Smooth muscle cell (in vitro differentiated cells): ENCODE data around the gene CLIC2. TPM values are rescaled to one million over a fixed set of nuclear protein-coding genes. Genes with fewer than 3 reads are reported as not detected.
A peak's percentile ranks its signal among the peaks of the same experiment; 100 is the strongest.

Experiments used
- DNase-seq: peaks from one replicate; lab custom pipeline; 2025; ENCODE audit not compliant: unreplicated experiment; lab: John Stamatoyannopoulos, UW
- H2AFZ ChIP-seq: fragments of 200-600 bp; sonication (generic); 2 replicates; pipeline ENCODE4 v1.6.0; 2016; ENCODE audit warnings: antibody characterized with exemption, low read depth, mild to moderate bottlenecking
- H3F3A ChIP-seq: fragments of 200-600 bp; sonication (generic); 2 replicates; pipeline ENCODE4 v1.6.0; 2017; ENCODE audit warnings: antibody characterized with exemption, low read depth
- H3K27ac ChIP-seq: fragments of 200-600 bp; sonication (generic); 2 replicates; pipeline ENCODE4 v1.5.1; 2016; ENCODE audit warnings: low read depth, mild to moderate bottlenecking
- H3K27me3 ChIP-seq: fragments of 200-600 bp; sonication (generic); 2 replicates; pipeline ENCODE4 v1.6.1; 2016; ENCODE audit warnings: low read depth, mild to moderate bottlenecking
- H3K36me3 ChIP-seq: fragments of 200-600 bp; sonication (generic); 2 replicates; pipeline ENCODE4 v1.5.1; 2016; ENCODE audit warnings: low read depth
- H3K4me1 ChIP-seq: fragments of 200-600 bp; sonication (generic); 2 replicates; pipeline ENCODE4 v1.5.1; 2016; ENCODE audit warnings: low read depth
- H3K4me2 ChIP-seq: fragments of 200-600 bp; sonication (generic); 2 replicates; pipeline ENCODE4 v1.6.0; 2016; ENCODE audit warnings: mild to moderate bottlenecking
- H3K4me3 ChIP-seq: fragments of 200-600 bp; sonication (generic); 2 replicates; pipeline ENCODE4 v1.5.1; 2016; ENCODE audit warnings: mild to moderate bottlenecking
- H3K79me2 ChIP-seq: fragments of 200-600 bp; sonication (generic); 2 replicates; pipeline ENCODE4 v1.6.0; 2016; ENCODE audit warnings: low read depth, mild to moderate bottlenecking
- H3K9ac ChIP-seq: fragments of 200-600 bp; sonication (generic); 2 replicates; pipeline ENCODE4 v1.6.0; 2016; ENCODE audit warnings: low read depth
- H3K9me3 ChIP-seq: fragments of 200-600 bp; sonication (generic); replicated peaks from 2 replicates; pipeline ENCODE4 v1.5.1; 2016; ENCODE audit warnings: low read depth
- H4K20me1 ChIP-seq: fragments of 200-600 bp; sonication (generic); 2 replicates; pipeline ENCODE4 v1.6.0; 2016; ENCODE audit warnings: low read depth
- WGBS: methylation state at CpG from one replicate; pipeline ENCODE4 v1.1.7; 2016; ENCODE audit warnings: low lambda C conversion rate; 5-methylcytosine and 5-hydroxymethylcytosine counted together
- polyA plus RNA-seq: library from polyadenylated mRNA; unstranded; fragments of >200 nt; fragmentation: Nextera tagmentation; extraction: Ambion mirVana; gene quantifications from 2 replicates; pipeline ENCODE4 v1.2.1, GENCODE V29; 2016
- total RNA-seq: library from RNA; depleted of rRNA; stranded (reverse); fragments of >200 nt; gene quantifications from 2 replicates; pipeline ENCODE4 v1.2.3, GENCODE V29; 2014
- TF ChIP-seq, protein P1 (sequence below): fragments of 200-600 bp; sonication (generic); IDR thresholded peaks from 2 replicates; pipeline ENCODE4 v1.5.1; 2017; ENCODE audit warnings: borderline replicate concordance, mild to moderate bottlenecking, antibody characterized with exemption; ENCODE audit not compliant: insufficient read depth, poor library complexity, severe bottlenecking

CLIC2 gene
- total and polyA plus RNA-seq, 2 experiments from 2014 or later: 0.22 to 0.33 TPM

DNA sequence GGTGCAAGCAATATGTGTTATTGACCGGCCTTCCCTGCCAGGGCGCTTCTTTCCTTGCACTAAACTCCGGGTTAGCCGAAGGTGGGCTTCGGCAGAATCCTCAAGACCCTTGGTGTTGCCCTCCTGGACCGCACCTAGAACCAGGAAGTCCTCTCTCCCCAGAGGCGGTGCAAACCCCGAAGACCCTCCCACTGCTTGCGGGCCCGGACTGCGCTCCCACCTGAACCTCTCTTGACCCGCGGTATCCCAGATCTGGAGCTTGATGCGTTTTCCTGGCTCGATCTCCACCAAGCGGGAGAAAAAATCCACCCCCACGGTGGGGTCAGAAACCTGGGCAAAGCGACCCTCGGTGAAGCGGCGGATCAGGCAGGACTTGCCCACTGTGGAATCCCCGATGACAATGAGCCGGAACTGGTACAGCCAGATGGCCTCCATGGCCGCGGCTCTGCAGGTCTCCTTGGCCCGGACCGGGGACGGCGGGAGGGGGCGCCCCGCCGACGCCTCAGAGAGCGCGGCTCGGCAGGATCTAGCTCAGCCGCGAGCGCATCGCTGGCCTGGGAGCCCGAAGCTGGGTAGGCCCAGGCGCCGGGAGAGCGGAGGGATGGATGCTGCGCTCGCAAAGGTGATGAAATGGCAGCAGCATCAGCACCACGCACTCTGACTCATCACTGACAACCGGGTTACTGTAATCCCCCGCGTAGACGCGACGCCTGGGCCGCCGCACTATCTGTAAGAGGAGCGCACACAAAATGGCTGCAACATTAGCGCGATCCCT is 70.4 kb downstream of the CLIC2 start, which contains the start of gene RAB39B:
Gene RAB39B, minus strand, starts transcription at position 638 of the 775 bp plus-strand sequence. Its CDS starts 203 bp downstream, at position 435.
- Histone ChIP-seq H3F3A (no peaks in the 10 kb centered on the region), H3K4me3 (peak within 1 kb of the TSS; percentile 30), H3K4me2 (peak within 1 kb of the TSS; percentile 57), H4K20me1 (no peaks in the 10 kb centered on the region), H2AFZ (no peak within 1 kb of the TSS), H3K36me3 (no peaks in the 10 kb centered on the region), H3K9ac (no peak within 1 kb of the TSS), H3K9me3 (no peaks in the 10 kb centered on the region), H3K79me2 (no peaks in the 10 kb centered on the region), H3K4me1 (no peaks in the 10 kb centered on the region), H3K27ac (no peak within 1 kb of the TSS), H3K27me3 (no peaks in the 10 kb centered on the region)
- 40% methylated on average over 51 of the region's 58 CpGs for WGBS
- TF ChIP-seq, protein P1, sequence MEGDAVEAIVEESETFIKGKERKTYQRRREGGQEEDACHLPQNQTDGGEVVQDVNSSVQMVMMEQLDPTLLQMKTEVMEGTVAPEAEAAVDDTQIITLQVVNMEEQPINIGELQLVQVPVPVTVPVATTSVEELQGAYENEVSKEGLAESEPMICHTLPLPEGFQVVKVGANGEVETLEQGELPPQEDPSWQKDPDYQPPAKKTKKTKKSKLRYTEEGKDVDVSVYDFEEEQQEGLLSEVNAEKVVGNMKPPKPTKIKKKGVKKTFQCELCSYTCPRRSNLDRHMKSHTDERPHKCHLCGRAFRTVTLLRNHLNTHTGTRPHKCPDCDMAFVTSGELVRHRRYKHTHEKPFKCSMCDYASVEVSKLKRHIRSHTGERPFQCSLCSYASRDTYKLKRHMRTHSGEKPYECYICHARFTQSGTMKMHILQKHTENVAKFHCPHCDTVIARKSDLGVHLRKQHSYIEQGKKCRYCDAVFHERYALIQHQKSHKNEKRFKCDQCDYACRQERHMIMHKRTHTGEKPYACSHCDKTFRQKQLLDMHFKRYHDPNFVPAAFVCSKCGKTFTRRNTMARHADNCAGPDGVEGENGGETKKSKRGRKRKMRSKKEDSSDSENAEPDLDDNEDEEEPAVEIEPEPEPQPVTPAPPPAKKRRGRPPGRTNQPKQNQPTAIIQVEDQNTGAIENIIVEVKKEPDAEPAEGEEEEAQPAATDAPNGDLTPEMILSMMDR: no peak
- DNase-seq: no peak

DNA sequence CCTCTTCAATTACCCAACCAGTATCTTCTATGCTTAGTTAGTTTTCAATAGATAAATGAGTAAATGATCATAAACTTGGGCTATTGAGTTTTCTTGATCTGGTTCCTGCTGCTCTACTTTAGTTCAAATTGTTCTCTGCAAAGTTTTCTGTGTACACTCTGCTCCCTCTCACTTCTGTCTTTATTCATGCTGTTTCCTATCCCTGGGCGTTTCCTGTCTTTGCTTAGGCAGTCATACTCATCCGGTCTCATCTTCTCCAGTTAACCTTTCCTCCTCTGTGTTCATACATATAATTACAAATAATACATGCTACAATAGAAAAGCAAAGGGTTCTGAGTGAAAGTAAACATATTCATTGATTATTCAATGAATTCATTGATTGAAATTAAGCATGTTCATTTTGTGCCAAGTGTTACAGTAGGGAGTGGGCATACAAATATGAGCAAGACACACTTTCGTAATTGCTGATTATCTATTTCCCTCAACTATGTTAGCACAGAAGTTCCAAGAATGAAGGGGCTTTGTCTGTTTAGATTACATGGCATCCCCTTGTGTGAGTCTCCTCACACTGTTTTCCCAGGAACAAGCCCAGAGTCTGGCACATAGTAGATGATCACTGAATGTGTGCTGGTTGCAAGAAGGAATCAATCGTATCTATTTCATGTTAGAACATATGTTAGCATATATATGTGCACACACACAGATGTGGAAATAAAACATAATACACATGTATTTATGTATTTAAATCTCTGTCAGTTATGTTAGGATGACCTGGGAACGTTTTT is 71.3 kb downstream of the CLIC2 start:
- Histone ChIP-seq H2AFZ (no peak overlapping the region), H3F3A (no peaks in the 10 kb centered on the region), H3K79me2 (no peaks in the 10 kb centered on the region), H3K27me3 (no peaks in the 10 kb centered on the region), H3K9me3 (no peaks in the 10 kb centered on the region), H3K4me1 (no peaks in the 10 kb centered on the region), H3K27ac (no peak overlapping the region), H4K20me1 (no peaks in the 10 kb centered on the region), H3K4me2 (no peak overlapping the region), H3K4me3 (no peak overlapping the region), H3K9ac (no peak overlapping the region), H3K36me3 (no peaks in the 10 kb centered on the region)
- WGBS: 58% methylated on average over 5 of the region's 5 CpGs
- TF ChIP-seq, protein P1: no peak
- DNase-seq: no peak

DNA sequence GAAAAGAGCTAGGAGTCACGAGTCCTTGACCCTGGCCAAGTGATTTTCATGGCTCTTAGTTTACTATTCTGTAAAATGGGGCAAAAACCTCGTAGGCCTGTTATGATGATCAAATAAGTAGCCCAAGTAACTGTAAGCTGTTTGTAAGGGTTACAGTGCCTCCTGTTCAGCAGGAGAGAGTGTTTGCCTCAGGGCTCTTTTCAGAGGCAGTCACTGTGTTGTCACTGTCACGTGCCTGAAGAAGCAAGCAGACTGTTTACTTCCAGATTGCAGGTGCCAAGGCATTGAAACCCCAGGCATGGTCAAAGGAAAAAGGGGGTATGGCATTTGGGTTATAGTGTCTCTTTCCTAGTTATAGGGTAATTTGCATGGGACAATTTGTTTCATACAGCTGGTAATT is 74.7 kb downstream of the CLIC2 start:
- H2AFZ ChIP-seq: no peak overlapping the region
- no peak overlapping the region for H3K27ac ChIP-seq
- no peaks in the 10 kb centered on the region for H3K36me3 ChIP-seq
- DNase-seq: no peak
- H3K4me3 ChIP-seq: no peak overlapping the region
- WGBS: 54% methylated on average over 3 of the region's 3 CpGs
- H3F3A ChIP-seq: no peaks in the 10 kb centered on the region
- H3K4me2 ChIP-seq: no peak overlapping the region
- no peak overlapping the region for H3K9ac ChIP-seq
- no peaks in the 10 kb centered on the region for H4K20me1 ChIP-seq
- no peaks in the 10 kb centered on the region for H3K27me3 ChIP-seq
- no peaks in the 10 kb centered on the region for H3K4me1 ChIP-seq
- no peaks in the 10 kb centered on the region for H3K79me2 ChIP-seq
- no peaks in the 10 kb centered on the region for H3K9me3 ChIP-seq
- TF ChIP-seq, protein P1: no peak
